Stomach (tissue), 9 donors: Measurements from ENCODE around the gene PDF. TPM values are rescaled to one million over a fixed set of nuclear protein-coding genes. Genes with fewer than 3 reads are reported as not detected.

Experiments
- DNase-seq, 2 donors: peaks; one replicate each; pipeline versions ENCODE4 v3.0.0 to v3.0.0-alpha.2; 2013 to 2019
- H3K27ac ChIP-seq, 5 donors: fragments of 200-600 bp in 4 of 5; sonication (generic) in 4 of 5; one replicate each; pipeline ENCODE4 v1.5.1; 2013 to 2019; ENCODE audit warnings: mild to moderate bottlenecking in 1 of 5, moderate library complexity in 1 of 5
- H3K27me3 ChIP-seq, 3 donors: fragments of 200-600 bp; sonication (generic); one replicate each; pipeline ENCODE4 v1.5.1; 2017 to 2019; ENCODE audit warnings: mixed run types in 1 of 3
- H3K36me3 ChIP-seq, 4 donors: fragments of 200-600 bp; sonication (generic); 1 replicate in 3 of 4; 2 replicates in 1 of 4; pipeline ENCODE4 v1.5.1; 2016 to 2019
- H3K4me1 ChIP-seq, 4 donors: fragments of 200-600 bp; sonication (generic); one replicate each; pipeline ENCODE4 v1.5.1; 2016 to 2019
- H3K4me3 ChIP-seq, 4 donors: fragments of 200-600 bp; sonication (generic) in 3 of 4; one replicate each; pipeline ENCODE4 v1.5.1; 2016 to 2019; ENCODE audit warnings: mild to moderate bottlenecking in 1 of 4
- H3K9me3 ChIP-seq, 4 donors: fragments of 200-600 bp; sonication (generic); one replicate each; pipeline ENCODE4 v1.5.1; 2016 to 2019
- EP300 ChIP-seq: sonication (generic); formaldehyde crosslinking; IDR thresholded peaks from one replicate; pipeline ENCODE4 v1.6.1; 2017; ENCODE audit warnings: antibody characterized with exemption
- POLR2A ChIP-seq, 4 donors: fragments of 450-650 bp; IDR thresholded peaks; one replicate each; pipeline ENCODE4 v1.6.1; 2016; ENCODE audit warnings: antibody characterized with exemption in 4 of 4, control low read depth in 2 of 4, mild to moderate bottlenecking in 1 of 4, moderate library complexity in 1 of 4
- POLR2AphosphoS5 ChIP-seq, 3 donors: sonication (generic); formaldehyde crosslinking; IDR thresholded peaks; one replicate each; pipeline ENCODE4 v1.6.1; 2016; ENCODE audit warnings: antibody characterized with exemption in 3 of 3
- WGBS, 5 donors: extraction: QIAGEN DNeasy Blood & Tissue Kit in 3 of 5; methylation state at CpG; one replicate each; pipeline versions ENCODE4 v1.1.5 to v1.1.7; 2013 to 2018; 5-methylcytosine and 5-hydroxymethylcytosine counted together
- intact Hi-C: fragments of 100-400 bp; cut with DNase I; formaldehyde crosslinking; loops from one replicate; pipeline ENCODE4 v1.15.1; 2023; ENCODE audit warnings: low total_unique reads
- polyA plus RNA-seq, 3 donors: library from polyadenylated mRNA; stranded (reverse); fragments of 200-250 nt; gene quantifications; one replicate each; pipeline ENCODE4 v1.2.3, GENCODE V29; 2013
- total RNA-seq, 5 donors: library from RNA; depleted of rRNA; stranded (reverse); fragments of >200 nt; gene quantifications; one replicate each; pipeline versions ENCODE4 v1.1.0 to v1.2.3, GENCODE V29; 2014 to 2016
- TF ChIP-seq, protein P1 (sequence below), 7 experiments: fragments of 450-650 bp in 4 of 7; fragments of 200-600 bp in 3 of 7; sonication (generic) in 3 of 7; IDR thresholded peaks; one replicate each; pipeline ENCODE4 v1.5.1; 2016 to 2019; ENCODE audit warnings: antibody characterized with exemption in 7 of 7, control low read depth in 2 of 7, mild to moderate bottlenecking in 1 of 7
- donor health status: healthy with polysubstance abuse.
- donor health status: Bipolar disorder and iron deficiency.
- donor health status: healthy.

Gene PDF
- total and polyA plus RNA-seq, 8 donors: 1.7 to 131 (median 7.9) TPM; not detected in 1

DNA sequence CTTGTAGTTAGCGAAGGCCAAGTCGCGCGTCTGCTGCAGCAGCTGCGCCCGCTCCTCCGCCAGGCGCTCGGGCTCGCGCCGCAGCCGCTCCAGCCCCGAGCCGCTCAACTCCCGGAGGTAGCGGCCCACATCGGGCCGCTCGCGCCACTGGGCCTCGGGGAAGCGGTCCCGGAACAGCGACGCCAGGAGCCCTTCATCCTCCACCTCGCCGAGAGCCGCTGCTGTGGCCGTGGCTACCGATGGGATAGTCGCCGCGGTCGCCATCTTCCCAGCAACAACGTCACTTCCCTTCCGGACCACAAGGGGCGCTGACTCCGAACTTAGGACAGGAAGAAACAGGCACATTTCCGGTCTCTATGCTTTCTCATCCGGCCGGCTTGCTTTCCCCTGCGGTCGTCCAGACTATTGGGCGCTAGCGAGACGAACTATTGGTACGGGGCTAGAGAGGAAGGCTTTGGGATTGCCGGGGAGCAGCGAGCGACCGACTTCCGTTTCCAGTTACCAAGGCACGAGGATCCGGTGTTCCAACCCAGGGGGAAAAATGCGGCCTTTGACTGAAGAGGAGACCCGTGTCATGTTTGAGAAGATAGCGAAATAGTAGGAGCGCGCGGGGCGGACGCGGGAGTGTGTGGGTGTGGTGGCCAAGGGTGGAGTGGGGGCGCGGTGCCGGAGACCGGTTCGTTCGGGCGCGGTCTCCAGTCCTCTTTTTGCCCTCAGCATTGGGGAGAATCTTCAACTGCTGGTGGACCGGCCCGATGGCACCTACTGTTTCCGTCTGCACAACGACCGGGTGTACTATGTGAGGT lies 9.1 kb upstream of the PDF start, which contains the start of the genes COG8 and NIP7:
Gene COG8, minus strand, starts transcription at position 276 of the 806 bp plus-strand sequence. Its CDS starts 12 bp downstream, at position 264.
Gene NIP7, plus strand, starts transcription at position 484 of the 806 bp plus-strand sequence. Its CDS starts 58 bp downstream, at position 542.
- peak within 1 kb of the TSS; percentile 69 to 98 (median 82) for H3K4me3 ChIP-seq
- 0 to 1% (median 0%) methylated on average over 75 to 77 of the region's 77 CpGs for WGBS, 5 donors
- H3K9me3 ChIP-seq: no peaks in the 10 kb centered on the region
- DNase-seq: peak; percentile 96 to 99
- intact Hi-C loops: no loop called here
- peak within 1 kb of the TSS; percentile 80 to 93 (median 90) for H3K27ac ChIP-seq
- H3K4me1 ChIP-seq: peaks cover 21 to 52% (median 37%) of the 10 kb centered on the region in 4 donors
- H3K36me3 ChIP-seq: peaks cover 17 to 59% (median 58%) of the 10 kb centered on the region in 4 donors
- TF ChIP-seq POLR2A (IDR thresholded peaks at IDR 0.05) (no peak), POLR2AphosphoS5 (IDR thresholded peaks at IDR 0.05) (peak; percentile 80 to 94 (median 81))
- TF ChIP-seq, protein P1, sequence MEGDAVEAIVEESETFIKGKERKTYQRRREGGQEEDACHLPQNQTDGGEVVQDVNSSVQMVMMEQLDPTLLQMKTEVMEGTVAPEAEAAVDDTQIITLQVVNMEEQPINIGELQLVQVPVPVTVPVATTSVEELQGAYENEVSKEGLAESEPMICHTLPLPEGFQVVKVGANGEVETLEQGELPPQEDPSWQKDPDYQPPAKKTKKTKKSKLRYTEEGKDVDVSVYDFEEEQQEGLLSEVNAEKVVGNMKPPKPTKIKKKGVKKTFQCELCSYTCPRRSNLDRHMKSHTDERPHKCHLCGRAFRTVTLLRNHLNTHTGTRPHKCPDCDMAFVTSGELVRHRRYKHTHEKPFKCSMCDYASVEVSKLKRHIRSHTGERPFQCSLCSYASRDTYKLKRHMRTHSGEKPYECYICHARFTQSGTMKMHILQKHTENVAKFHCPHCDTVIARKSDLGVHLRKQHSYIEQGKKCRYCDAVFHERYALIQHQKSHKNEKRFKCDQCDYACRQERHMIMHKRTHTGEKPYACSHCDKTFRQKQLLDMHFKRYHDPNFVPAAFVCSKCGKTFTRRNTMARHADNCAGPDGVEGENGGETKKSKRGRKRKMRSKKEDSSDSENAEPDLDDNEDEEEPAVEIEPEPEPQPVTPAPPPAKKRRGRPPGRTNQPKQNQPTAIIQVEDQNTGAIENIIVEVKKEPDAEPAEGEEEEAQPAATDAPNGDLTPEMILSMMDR (IDR thresholded peaks at IDR 0.05): peak in 5 of 7 experiments; percentile 85 to 94 (median 86)
- no peaks in the 10 kb centered on the region for H3K27me3 ChIP-seq

DNA sequence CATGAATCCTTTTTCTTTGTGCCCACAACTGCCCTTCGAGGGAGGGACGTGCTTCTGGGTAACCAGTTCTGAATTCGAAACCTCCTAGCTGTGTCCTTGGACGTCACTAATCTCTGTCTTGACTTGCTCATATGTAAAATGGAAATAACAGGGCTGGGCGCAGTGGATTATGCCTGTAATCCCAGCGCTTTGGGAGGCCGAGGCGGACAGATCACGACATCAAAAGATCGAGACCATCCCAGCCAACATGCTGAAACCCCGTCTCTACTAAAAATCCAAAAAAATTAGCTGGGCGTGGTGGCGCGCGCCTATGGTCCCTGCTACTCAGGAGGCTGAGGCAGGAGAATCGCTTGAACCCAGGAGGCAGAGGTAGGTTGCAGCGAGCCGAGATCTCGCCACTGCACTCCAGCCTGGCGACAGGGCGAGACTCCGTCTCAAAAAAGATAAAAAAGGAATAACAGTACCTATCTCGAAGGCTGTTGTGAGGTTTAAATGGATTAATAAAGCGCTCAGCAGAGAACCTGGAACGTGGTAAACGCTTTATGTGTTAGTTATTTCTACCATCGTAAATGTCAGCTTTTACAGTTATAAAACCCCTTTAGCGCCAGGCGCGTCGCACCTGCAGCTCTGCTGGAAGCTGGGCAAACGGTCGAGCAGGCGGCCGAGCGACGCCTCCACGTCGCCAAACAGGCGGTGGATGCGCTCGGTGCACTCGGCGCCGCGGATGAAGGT lies 8.3 kb upstream of the PDF start:
- Histone ChIP-seq H3K9me3 (no peaks in the 10 kb centered on the region), H3K27ac (peak overlapping the region; percentile 80 to 93 (median 90)), H3K4me1 (peaks cover 21 to 60% (median 39%) of the 10 kb centered on the region in 4 donors), H3K36me3 (peaks cover 25 to 60% (median 59%) of the 10 kb centered on the region in 4 donors), H3K27me3 (no peaks in the 10 kb centered on the region), H3K4me3 (peak overlapping the region; percentile 69 to 98 (median 82))
- TF ChIP-seq POLR2AphosphoS5 (IDR thresholded peaks at IDR 0.05) (no peak), EP300 (no peak), POLR2A (IDR thresholded peaks at IDR 0.05) (no peak)
- TF ChIP-seq, protein P1 (IDR thresholded peaks at IDR 0.05): no peak
- intact Hi-C loops: no loop called here
- 16 to 22% (median 18%) methylated on average over 43 to 46 of the region's 46 CpGs for WGBS, 5 donors
- no peak for DNase-seq

DNA sequence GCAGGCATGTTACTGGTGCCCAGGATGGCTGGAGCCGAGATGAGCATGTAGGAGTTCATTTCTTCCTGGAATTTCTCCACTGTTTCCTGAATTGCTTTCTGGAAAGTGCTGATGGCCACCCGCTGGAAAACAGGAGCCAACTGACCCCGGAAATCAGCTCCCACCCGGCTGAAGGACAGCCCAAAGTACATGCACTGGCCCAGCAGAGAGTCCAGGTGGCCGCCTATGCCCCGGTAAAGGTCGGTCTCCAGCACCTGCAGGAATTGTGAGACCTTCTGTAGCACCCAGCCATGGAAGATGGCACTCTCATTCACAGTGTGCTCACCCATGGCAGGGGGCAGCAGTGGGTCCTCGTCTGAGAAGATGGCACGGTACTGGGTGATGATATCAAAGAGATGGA lies 4.3 kb upstream of the PDF start:
- intact Hi-C loops: no loop called here
- TF ChIP-seq EP300 (no peak), POLR2A (IDR thresholded peaks at IDR 0.05) (no peak), POLR2AphosphoS5 (IDR thresholded peaks at IDR 0.05) (no peak)
- TF ChIP-seq, protein P1 (IDR thresholded peaks at IDR 0.05): no peak
- no peak for DNase-seq
- Histone ChIP-seq H3K27me3 (no peaks in the 10 kb centered on the region), H3K4me3 (no peak overlapping the region), H3K36me3 (peaks cover 28 to 54% (median 53%) of the 10 kb centered on the region in 4 donors), H3K4me1 (peaks cover 18 to 65% (median 47%) of the 10 kb centered on the region in 4 donors), H3K27ac (no peak overlapping the region), H3K9me3 (no peaks in the 10 kb centered on the region)
- 90 to 96% (median 93%) methylated on average over 8 to 9 of the region's 9 CpGs for WGBS, 5 donors
